ENCODE data around the gene PTRH1. TPM values are rescaled to one million over a fixed set of nuclear protein-coding genes. Genes with fewer than 3 reads are reported as not detected.

The PTRH1 gene
- total RNA-seq, 1 donor: 16.3 TPM

DNA sequence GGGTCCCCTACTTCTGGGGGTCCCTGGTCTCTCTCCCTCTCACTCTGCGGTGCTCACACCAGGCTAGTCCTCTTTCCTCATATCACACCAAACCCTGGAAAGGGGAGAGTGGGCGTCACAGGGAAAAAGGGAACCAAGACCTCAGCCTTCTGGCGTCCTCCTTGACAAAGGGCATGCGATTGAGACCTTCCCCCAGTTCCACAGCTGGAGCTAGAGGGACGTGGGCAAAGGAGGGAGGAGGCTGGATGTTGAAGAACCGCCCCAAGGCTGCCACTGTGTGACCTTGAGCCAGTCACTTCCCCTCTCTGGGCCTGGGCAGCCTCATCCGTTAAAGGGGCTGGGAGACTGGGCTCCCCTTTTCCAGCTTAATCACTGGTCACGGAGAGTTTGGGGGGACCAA is 38.2 kb upstream of the PTRH1 start:
- Histone ChIP-seq H2AFZ (ENCODE audit: low read length) (no peak overlapping the region), H4K20me1 (ENCODE audit: insufficient read depth, low read length) (no peaks in the 10 kb centered on the region), H3K36me3 (ENCODE audit: insufficient read depth, low read length) (no peaks in the 10 kb centered on the region), H3K9me3 (ENCODE audit: low read depth, low read length) (no peaks in the 10 kb centered on the region), H3K4me2 (ENCODE audit: insufficient read depth, low read length) (no peak overlapping the region), H3K4me3 (ENCODE audit: insufficient read depth, low read length) (no peak overlapping the region), H3K27ac (ENCODE audit: low read depth, low read length) (no peak overlapping the region), H3K27me3 (ENCODE audit: insufficient read depth, low read length) (peaks cover 31% of the 10 kb centered on the region), H3K4me1 (ENCODE audit: insufficient read depth, low read length) (no peaks in the 10 kb centered on the region), H3K79me2 (ENCODE audit: insufficient read depth, low read length) (no peaks in the 10 kb centered on the region)
- TF ChIP-seq, protein P1, sequence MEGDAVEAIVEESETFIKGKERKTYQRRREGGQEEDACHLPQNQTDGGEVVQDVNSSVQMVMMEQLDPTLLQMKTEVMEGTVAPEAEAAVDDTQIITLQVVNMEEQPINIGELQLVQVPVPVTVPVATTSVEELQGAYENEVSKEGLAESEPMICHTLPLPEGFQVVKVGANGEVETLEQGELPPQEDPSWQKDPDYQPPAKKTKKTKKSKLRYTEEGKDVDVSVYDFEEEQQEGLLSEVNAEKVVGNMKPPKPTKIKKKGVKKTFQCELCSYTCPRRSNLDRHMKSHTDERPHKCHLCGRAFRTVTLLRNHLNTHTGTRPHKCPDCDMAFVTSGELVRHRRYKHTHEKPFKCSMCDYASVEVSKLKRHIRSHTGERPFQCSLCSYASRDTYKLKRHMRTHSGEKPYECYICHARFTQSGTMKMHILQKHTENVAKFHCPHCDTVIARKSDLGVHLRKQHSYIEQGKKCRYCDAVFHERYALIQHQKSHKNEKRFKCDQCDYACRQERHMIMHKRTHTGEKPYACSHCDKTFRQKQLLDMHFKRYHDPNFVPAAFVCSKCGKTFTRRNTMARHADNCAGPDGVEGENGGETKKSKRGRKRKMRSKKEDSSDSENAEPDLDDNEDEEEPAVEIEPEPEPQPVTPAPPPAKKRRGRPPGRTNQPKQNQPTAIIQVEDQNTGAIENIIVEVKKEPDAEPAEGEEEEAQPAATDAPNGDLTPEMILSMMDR (IDR thresholded peaks at IDR 0.05; ENCODE audit: extremely low read depth, low read depth, low read length): no peak
- DNase-seq (ENCODE audit: insufficient read length, low spot score, missing footprints): peak; percentile 80

DNA sequence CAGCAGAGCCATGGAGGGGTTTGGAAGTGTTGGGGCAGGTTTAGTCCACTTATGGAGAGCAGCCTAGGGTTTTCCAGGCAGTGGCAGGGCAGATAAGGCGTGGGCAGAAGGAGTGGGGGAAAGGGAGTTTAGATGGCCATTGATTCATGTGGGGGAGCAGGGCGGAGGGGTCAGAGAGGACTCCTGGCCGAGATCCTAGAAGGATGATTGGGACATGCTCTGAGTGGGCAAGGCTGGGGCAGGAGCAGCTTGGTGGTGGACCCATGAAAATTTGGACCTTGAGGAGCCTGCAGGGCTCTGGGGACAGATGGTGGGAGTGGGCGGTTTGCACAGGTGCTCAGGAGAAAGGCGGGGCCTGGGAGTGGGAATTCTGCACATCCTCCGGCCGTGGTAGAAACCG is 37.7 kb upstream of the PTRH1 start:
- H3K4me3 ChIP-seq (ENCODE audit: insufficient read depth, low read length): no peak overlapping the region
- H3K27ac ChIP-seq (ENCODE audit: low read depth, low read length): no peak overlapping the region
- H4K20me1 ChIP-seq (ENCODE audit: insufficient read depth, low read length): no peaks in the 10 kb centered on the region
- no peaks in the 10 kb centered on the region for H3K79me2 ChIP-seq (ENCODE audit: insufficient read depth, low read length)
- H2AFZ ChIP-seq (ENCODE audit: low read length): no peak overlapping the region
- H3K4me1 ChIP-seq (ENCODE audit: insufficient read depth, low read length): no peaks in the 10 kb centered on the region
- no peaks in the 10 kb centered on the region for H3K9me3 ChIP-seq (ENCODE audit: low read depth, low read length)
- peaks cover 31% of the 10 kb centered on the region for H3K27me3 ChIP-seq (ENCODE audit: insufficient read depth, low read length)
- H3K36me3 ChIP-seq (ENCODE audit: insufficient read depth, low read length): no peaks in the 10 kb centered on the region
- no peak overlapping the region for H3K4me2 ChIP-seq (ENCODE audit: insufficient read depth, low read length)
- TF ChIP-seq, protein P1 (IDR thresholded peaks at IDR 0.05; ENCODE audit: extremely low read depth, low read depth, low read length): no peak
- peak; percentile 41 for DNase-seq (ENCODE audit: insufficient read length, low spot score, missing footprints)

DNA sequence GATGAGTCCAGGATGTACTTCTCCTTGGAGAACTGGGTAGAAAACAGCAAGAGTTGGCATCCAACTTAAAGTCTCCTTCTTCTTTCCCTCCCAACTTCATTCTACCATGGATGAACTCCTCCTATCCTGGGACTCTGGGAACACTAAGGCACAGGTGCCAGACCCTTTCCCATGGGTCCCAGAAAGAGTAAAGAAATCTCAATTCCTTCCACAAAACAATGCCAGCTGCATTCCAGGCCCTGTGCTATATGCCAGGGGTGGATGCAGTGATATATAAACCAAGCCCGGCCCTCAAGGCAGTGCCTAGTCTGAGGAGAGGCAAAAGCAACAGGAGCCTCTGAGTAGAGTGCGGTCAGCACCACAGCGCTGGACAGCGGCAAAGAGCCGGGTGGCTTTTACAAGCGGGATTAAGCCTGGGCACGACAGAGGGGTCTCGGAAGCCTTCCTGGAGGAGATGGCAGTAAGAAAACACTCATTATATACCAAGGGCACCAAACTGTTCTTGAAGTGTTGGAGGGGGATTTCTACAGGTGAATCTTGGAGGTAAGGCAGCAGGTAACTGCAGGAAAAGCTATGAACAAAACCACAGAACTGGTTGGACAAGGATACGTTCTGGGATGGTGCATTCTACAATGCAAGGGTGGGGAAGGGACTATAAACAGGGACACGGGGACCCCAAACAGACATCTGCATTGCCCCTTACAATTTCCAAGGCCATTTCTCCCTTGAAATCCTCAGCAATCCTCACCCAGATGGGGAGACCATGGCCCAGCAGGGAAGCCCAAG is 36.0 kb upstream of the PTRH1 start:
- peak; percentile 89 for DNase-seq (ENCODE audit: insufficient read length, low spot score, missing footprints)
- no peak overlapping the region for H3K27ac ChIP-seq (ENCODE audit: low read depth, low read length)
- H2AFZ ChIP-seq (ENCODE audit: low read length): no peak overlapping the region
- no peaks in the 10 kb centered on the region for H3K79me2 ChIP-seq (ENCODE audit: insufficient read depth, low read length)
- H4K20me1 ChIP-seq (ENCODE audit: insufficient read depth, low read length): no peaks in the 10 kb centered on the region
- no peak overlapping the region for H3K4me3 ChIP-seq (ENCODE audit: insufficient read depth, low read length)
- peaks cover 31% of the 10 kb centered on the region for H3K27me3 ChIP-seq (ENCODE audit: insufficient read depth, low read length)
- no peak overlapping the region for H3K4me2 ChIP-seq (ENCODE audit: insufficient read depth, low read length)
- H3K36me3 ChIP-seq (ENCODE audit: insufficient read depth, low read length): no peaks in the 10 kb centered on the region
- no peaks in the 10 kb centered on the region for H3K4me1 ChIP-seq (ENCODE audit: insufficient read depth, low read length)
- no peaks in the 10 kb centered on the region for H3K9me3 ChIP-seq (ENCODE audit: low read depth, low read length)
- TF ChIP-seq, protein P1 (IDR thresholded peaks at IDR 0.05; ENCODE audit: extremely low read depth, low read depth, low read length): no peak

DNA sequence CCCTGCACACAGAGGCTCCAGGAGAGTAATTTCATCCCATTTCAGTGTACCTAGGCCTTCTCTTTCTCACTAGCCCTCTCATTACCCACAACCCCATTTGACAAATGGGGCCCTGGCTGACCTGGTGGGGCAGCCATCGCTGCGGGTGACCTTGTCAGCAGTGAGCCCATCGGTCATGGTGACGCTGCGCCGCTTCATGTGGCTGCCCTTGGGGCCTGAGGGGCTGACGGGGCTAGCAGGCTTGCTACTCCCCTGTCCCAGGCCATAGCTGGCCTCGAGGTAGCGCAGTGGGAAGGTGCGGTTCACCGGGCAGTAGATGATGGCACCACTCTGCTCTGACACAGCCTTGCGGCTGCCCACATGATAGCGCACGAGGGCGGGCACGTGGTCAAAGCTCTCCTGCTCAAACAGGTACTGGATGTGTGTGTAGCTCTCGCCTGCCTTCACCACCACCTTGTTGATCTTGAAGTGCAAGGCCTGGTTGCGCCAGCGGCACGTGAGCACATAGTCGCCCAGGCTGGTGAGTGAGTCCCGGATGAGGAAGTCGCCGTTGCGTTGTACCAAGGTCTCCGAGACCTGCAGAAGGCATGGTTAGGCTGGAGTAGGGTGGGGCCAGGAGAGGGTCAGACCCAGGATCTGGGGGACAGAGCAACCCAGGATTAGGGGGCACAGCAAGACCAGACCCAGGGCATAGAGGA is 33.8 kb upstream of the PTRH1 start:
- Histone ChIP-seq H3K36me3 (ENCODE audit: insufficient read depth, low read length) (no peaks in the 10 kb centered on the region), H3K4me3 (ENCODE audit: insufficient read depth, low read length) (no peak overlapping the region), H4K20me1 (ENCODE audit: insufficient read depth, low read length) (no peaks in the 10 kb centered on the region), H3K27me3 (ENCODE audit: insufficient read depth, low read length) (peaks cover 16% of the 10 kb centered on the region), H3K27ac (ENCODE audit: low read depth, low read length) (no peak overlapping the region), H3K4me1 (ENCODE audit: insufficient read depth, low read length) (no peaks in the 10 kb centered on the region), H3K4me2 (ENCODE audit: insufficient read depth, low read length) (no peak overlapping the region), H3K79me2 (ENCODE audit: insufficient read depth, low read length) (no peaks in the 10 kb centered on the region), H3K9me3 (ENCODE audit: low read depth, low read length) (no peaks in the 10 kb centered on the region), H2AFZ (ENCODE audit: low read length) (no peak overlapping the region)
- TF ChIP-seq, protein P1 (IDR thresholded peaks at IDR 0.05; ENCODE audit: extremely low read depth, low read depth, low read length): no peak
- DNase-seq (ENCODE audit: insufficient read length, low spot score, missing footprints): peak; percentile 47
